SU-DHL-6 (cell line): ENCODE data around the gene ADD1.

Experiments
- H2AFZ ChIP-seq: fragments of 200-600 bp; sonication (generic); 2 replicates; pipeline ENCODE4 v1.6.1; 2014; ENCODE audit warnings: low read depth, mild to moderate bottlenecking, moderate library complexity, mixed read lengths, antibody characterized with exemption, low read length; ENCODE audit not compliant: severe bottlenecking
- H3F3A ChIP-seq: fragments of 200-600 bp; shearing (Covaris generic); 2 replicates; pipeline ENCODE4 v1.6.0; 2016; ENCODE audit warnings: antibody characterized with exemption, mild to moderate bottlenecking; ENCODE audit not compliant: insufficient read depth
- H3K27ac ChIP-seq: fragments of 200-600 bp; sonication (generic); 2 replicates; pipeline ENCODE4 v1.5.1; 2016; ENCODE audit warnings: low read depth, mild to moderate bottlenecking, low read length, moderate library complexity, mixed read lengths
- H3K27me3 ChIP-seq: fragments of 200-600 bp; sonication (generic), shearing (Covaris generic); 2 replicates; pipeline ENCODE4 v1.6.0; 2014; ENCODE audit warnings: mild to moderate bottlenecking, low read length
- H3K36me3 ChIP-seq: fragments of 200-600 bp; sonication (generic); 2 replicates; pipeline ENCODE4 v1.6.1; 2014; ENCODE audit warnings: mild to moderate bottlenecking, low read length, mixed read lengths
- H3K4me2 ChIP-seq: fragments of 300-600, 200-600 bp; shearing (Covaris generic), sonication (generic); 2 replicates; pipeline ENCODE4 v1.6.0; 2014; ENCODE audit warnings: low read length, low read depth, mild to moderate bottlenecking; ENCODE audit not compliant: poor library complexity, severe bottlenecking
- H3K4me3 ChIP-seq: fragments of 200-600 bp; sonication (generic); 2 replicates; pipeline ENCODE4 v1.5.1; 2014; ENCODE audit warnings: antibody characterized with exemption, low read length, mild to moderate bottlenecking, mixed read lengths; ENCODE audit not compliant: insufficient read depth, poor library complexity, severe bottlenecking
- H3K79me2 ChIP-seq: fragments of 200-600 bp; sonication (generic); 2 replicates; pipeline ENCODE4 v1.6.1; 2014; ENCODE audit warnings: mild to moderate bottlenecking, low read length, moderate library complexity; ENCODE audit not compliant: insufficient read depth
- H3K9ac ChIP-seq: fragments of 200-600 bp; sonication (generic); 2 replicates; pipeline ENCODE4 v1.7.0; 2014; ENCODE audit warnings: mild to moderate bottlenecking, low read length
- H3K9me2 ChIP-seq: fragments of 200-600 bp; sonication (generic); replicated peaks from 2 replicates; pipeline ENCODE4 v1.6.1; 2014; ENCODE audit warnings: low read length; ENCODE audit not compliant: insufficient read depth
- H3K9me3 ChIP-seq: fragments of 200-600 bp; sonication (generic); 2 replicates; pipeline ENCODE4 v1.6.1; 2014; ENCODE audit warnings: low read length, mixed read lengths; ENCODE audit not compliant: insufficient read depth
- H4K20me1 ChIP-seq: fragments of 200-600 bp; sonication (generic); 2 replicates; pipeline ENCODE4 v1.6.1; 2014; ENCODE audit warnings: low read depth, mild to moderate bottlenecking, antibody characterized with exemption, low read length, moderate library complexity, mixed read lengths
- EZH2phosphoT487 ChIP-seq: fragments of 200-600 bp; sonication (generic), shearing (Covaris generic); conservative IDR thresholded peaks from 2 replicates; pipeline ENCODE4 v1.6.1; 2018; ENCODE audit warnings: mild to moderate bottlenecking, antibody characterized with exemption, low read length, moderate library complexity, mixed read lengths
- TF ChIP-seq, protein P1 (sequence below): fragments of 200-600 bp; sonication (generic); IDR thresholded peaks from one replicate; pipeline ENCODE4 v1.5.1; 2017; ENCODE audit warnings: antibody characterized with exemption, mild to moderate bottlenecking, low read length, moderate library complexity; ENCODE audit not compliant: insufficient read depth, poor library complexity, severe bottlenecking

The ADD1 gene

DNA sequence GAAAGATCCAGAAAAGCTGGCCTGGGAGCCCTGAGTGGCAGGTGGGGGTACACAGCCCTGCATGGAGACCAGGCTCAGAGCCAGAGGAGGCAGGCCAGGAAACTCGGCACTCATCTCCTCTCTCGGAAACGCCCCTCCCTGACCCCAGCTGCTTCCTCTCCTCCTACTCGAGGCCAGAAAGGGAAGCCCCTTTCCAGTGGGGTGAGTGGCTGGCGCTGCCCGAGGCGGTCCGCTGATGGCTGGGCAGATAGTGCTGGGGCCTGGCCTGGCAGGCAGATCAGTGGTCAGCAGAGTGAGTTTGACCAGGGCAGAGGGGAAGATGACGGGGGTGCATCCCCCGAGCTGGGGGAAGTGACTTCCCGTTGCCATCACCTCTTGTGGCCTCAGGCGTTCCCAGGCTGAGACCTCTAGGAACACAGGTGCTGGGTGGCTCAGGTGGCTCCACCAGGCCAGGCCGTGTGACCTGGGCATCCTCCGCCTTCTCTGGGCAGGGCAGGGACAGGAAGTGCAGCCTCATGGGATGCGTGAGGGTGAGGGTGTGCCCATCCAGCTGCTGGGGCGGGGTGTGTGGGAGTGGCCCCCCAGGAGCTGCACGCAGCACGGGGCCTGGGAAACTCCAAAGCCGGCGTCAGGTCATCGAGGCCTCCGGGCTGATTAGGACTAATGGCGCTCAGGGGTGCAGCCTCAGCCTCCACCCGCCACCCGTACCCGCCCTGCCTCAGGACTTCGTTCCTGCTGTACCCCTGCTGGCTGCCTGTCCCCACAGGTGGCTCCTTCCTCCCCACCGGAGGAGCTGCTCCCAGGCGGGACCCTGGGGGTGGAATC, 45.0 kb upstream of the ADD1 start:
- no peaks in the 10 kb centered on the region for H3K79me2 ChIP-seq
- H3K4me3 ChIP-seq = no peak overlapping the region
- no peaks in the 10 kb centered on the region; the same call in 1 of the 2 replicates for H3K27me3 ChIP-seq
- H3K9me2 ChIP-seq = no peaks in the 10 kb centered on the region
- TF ChIP-seq EZH2phosphoT487 = no peak
- TF ChIP-seq, protein P1, sequence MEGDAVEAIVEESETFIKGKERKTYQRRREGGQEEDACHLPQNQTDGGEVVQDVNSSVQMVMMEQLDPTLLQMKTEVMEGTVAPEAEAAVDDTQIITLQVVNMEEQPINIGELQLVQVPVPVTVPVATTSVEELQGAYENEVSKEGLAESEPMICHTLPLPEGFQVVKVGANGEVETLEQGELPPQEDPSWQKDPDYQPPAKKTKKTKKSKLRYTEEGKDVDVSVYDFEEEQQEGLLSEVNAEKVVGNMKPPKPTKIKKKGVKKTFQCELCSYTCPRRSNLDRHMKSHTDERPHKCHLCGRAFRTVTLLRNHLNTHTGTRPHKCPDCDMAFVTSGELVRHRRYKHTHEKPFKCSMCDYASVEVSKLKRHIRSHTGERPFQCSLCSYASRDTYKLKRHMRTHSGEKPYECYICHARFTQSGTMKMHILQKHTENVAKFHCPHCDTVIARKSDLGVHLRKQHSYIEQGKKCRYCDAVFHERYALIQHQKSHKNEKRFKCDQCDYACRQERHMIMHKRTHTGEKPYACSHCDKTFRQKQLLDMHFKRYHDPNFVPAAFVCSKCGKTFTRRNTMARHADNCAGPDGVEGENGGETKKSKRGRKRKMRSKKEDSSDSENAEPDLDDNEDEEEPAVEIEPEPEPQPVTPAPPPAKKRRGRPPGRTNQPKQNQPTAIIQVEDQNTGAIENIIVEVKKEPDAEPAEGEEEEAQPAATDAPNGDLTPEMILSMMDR = no peak
- H2AFZ ChIP-seq = no peak overlapping the region
- H4K20me1 ChIP-seq = no peaks in the 10 kb centered on the region
- no peaks in the 10 kb centered on the region for H3F3A ChIP-seq
- H3K27ac ChIP-seq = no peak overlapping the region
- no peak overlapping the region for H3K4me2 ChIP-seq
- no peaks in the 10 kb centered on the region for H3K9me3 ChIP-seq
- H3K36me3 ChIP-seq = no peaks in the 10 kb centered on the region
- no peak overlapping the region for H3K9ac ChIP-seq

DNA sequence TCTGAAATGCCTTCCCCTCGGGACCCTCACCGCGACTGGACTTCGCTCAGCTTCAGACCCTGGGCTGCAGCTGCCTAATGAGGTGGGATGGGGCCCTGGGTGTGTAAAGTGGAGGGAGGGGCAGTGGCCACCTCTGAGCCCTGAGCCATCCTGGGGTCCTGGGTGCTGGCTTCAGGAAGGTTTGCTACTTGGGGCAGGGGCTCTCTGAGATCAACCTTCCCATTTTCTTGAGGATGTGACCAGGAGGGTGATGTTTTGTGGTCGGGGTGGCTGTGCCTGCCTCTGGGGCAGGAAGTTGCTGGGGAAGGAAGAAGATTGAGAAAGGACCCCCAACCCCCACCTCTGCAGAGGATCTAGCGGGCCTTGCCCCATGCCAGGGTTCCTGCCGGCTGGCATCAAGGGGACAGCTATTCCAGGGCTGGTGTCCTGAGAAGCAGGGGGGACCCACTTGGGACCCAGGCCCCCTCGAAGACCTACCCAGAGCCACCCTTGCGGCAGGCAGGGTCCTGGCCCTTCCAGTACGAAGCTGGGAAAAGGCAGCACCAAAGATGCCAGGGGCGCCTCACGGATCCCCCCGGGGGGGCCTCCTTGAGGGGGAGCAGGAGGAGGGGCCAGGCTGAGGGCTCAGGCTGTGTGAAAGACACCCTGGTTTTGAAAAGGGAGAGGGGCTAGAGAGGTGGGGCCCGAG, 44.3 kb upstream of the ADD1 start:
- H3K9me3 ChIP-seq = no peaks in the 10 kb centered on the region
- TF ChIP-seq EZH2phosphoT487 = no peak
- TF ChIP-seq, protein P1 = no peak
- H3F3A ChIP-seq = no peaks in the 10 kb centered on the region
- H3K4me3 ChIP-seq = no peak overlapping the region
- H3K9ac ChIP-seq = no peak overlapping the region
- H3K27ac ChIP-seq = no peak overlapping the region
- no peak overlapping the region for H2AFZ ChIP-seq
- no peak overlapping the region for H3K4me2 ChIP-seq
- H3K9me2 ChIP-seq = no peaks in the 10 kb centered on the region
- H3K27me3 ChIP-seq = no peaks in the 10 kb centered on the region; the same call in 1 of the 2 replicates
- no peaks in the 10 kb centered on the region for H3K36me3 ChIP-seq
- H4K20me1 ChIP-seq = no peaks in the 10 kb centered on the region
- H3K79me2 ChIP-seq = no peaks in the 10 kb centered on the region

DNA sequence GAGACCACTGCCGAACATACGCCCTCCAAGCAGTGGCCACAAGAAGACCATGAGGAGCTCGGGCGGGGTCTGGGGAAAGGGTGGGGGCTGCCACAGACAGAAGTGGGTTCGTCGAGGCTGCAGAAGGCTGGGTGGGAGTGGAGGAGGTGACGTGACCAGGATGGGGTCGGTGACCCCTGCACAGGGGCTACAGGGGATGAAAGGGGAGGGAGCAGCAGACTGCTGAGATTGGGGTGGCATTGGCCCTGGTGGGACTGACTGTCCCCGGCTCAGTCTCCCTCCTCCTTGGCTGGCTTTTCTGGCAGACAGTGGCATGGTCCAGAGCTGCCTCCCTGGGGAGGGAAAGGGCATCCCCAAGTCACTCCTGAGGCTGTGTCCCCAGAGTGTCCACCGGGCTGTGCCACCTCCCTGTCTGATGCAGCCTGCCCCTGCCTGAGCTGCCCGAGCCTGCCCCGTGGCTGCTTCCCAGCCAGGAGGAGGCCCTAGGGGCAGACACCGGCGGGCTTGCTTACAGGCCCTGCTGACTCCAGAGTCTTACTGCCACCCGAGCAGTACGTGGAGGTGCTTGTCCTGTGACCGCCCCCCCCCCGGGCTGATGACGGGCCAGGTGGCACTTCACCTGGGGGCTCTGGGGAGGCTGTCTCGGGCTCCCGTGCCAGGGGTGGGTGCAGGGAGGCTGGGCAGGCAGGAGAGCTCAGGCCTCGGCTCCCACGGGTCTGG, 43.5 kb upstream of the ADD1 start:
- Histone ChIP-seq H3K9ac (no peak overlapping the region), H3K4me2 (no peak overlapping the region), H3K79me2 (no peaks in the 10 kb centered on the region), H3K9me2 (no peaks in the 10 kb centered on the region), H3K36me3 (no peaks in the 10 kb centered on the region), H3K4me3 (no peak overlapping the region), H3K9me3 (no peaks in the 10 kb centered on the region), H2AFZ (no peak overlapping the region), H3K27ac (no peak overlapping the region), H3K27me3 (no peaks in the 10 kb centered on the region; the same call in 1 of the 2 replicates), H3F3A (no peaks in the 10 kb centered on the region), H4K20me1 (no peaks in the 10 kb centered on the region)
- TF ChIP-seq, protein P1 = no peak
- TF ChIP-seq EZH2phosphoT487 = no peak
